K562 (cell line): ENCODE measurements around the gene ANO6. TPM values are rescaled to one million over a fixed set of nuclear protein-coding genes. Genes with fewer than 3 reads are reported as not detected.
A peak's percentile ranks its signal among the peaks of the same experiment; 100 is the strongest.

ENCODE experiments used
- ATAC-seq: fragments of 200-7000 bp; cut with Tn5 transposase; 3 replicates; pipeline ENCODE4 v1.9.1; 2020; ENCODE audit warnings: moderate library complexity
- BruUV-seq: library from RNA; stranded (reverse); fragments of 400-500 nt; replicated peaks from 2 replicates; lab custom pipeline; 2021; lab: Mats Ljungman, UMichigan
- CTCF ChIA-PET: fragments of 300-600 bp; formaldehyde crosslinking; extraction: SDS; loops from one replicate; lab custom pipeline; 2021; ENCODE audit warnings: low intra/inter-chr PET ratio; lab: Yijun Ruan, JAX
- POLR2A ChIA-PET: fragments of 300-600, 350-650 bp; sonication (Branson Sonifier 250); formaldehyde crosslinking; extraction: SDS; loops from one replicate; lab custom pipeline; 2021; ENCODE audit warnings: antibody characterized with exemption, inconsistent platforms; lab: Yijun Ruan, JAX
- DNase-seq, 4 experiments: peaks; one replicate each; pipeline versions ENCODE4 v3.0.0 to v3.0.0-alpha.2; 2011 to 2018; ENCODE audit warnings: low spot score in 3 of 4, mixed read lengths in 3 of 4; ENCODE audit errors: extremely low read depth in 1 of 4
- FAIRE-seq: peaks from 2 replicates; lab custom pipeline; 2011; peaks lifted over from hg19 to GRCh38; lab: Jason Lieb, UNC
- H2AFZ ChIP-seq: 2 replicates; pipeline ENCODE4 v1.6.0; 2011; ENCODE audit warnings: low read depth, low read length, control low read depth, inconsistent platforms
- H3K27ac ChIP-seq: fragments of 200-600 bp; 3 replicates; pipeline ENCODE4 v1.8.0; 2011; ENCODE audit warnings: low read depth, mild to moderate bottlenecking, control low read depth, inconsistent platforms, low read length, moderate library complexity, mixed read lengths; ENCODE audit errors: extremely low read depth
- H3K27me3 ChIP-seq, 2 experiments: fragments of 300-600 bp in 1 of 2; 2 replicates in 1 of 2; 3 replicates in 1 of 2; pipeline versions ENCODE4 v1.6.0 to v1.8.0; 2011; ENCODE audit warnings: inconsistent platforms in 2 of 2, low read length in 2 of 2, mild to moderate bottlenecking in 1 of 2, mixed read lengths in 1 of 2, moderate library complexity in 1 of 2; ENCODE audit not compliant: control insufficient read depth in 2 of 2, insufficient read depth in 2 of 2
- H3K36me3 ChIP-seq: fragments of 300-600 bp; 3 replicates; pipeline ENCODE4 v1.8.0; 2011; ENCODE audit warnings: mild to moderate bottlenecking, low read length, inconsistent platforms; ENCODE audit not compliant: control insufficient read depth, insufficient read depth
- H3K4me1 ChIP-seq, 2 experiments: fragments of 200-600 bp in 1 of 2; replicated peaks in 1 of 2; 2 replicates in 1 of 2; 3 replicates in 1 of 2; pipeline versions ENCODE4 v1.5.1 to v1.8.0; 2011; ENCODE audit warnings: inconsistent platforms in 2 of 2, low read length in 2 of 2, mild to moderate bottlenecking in 1 of 2, mixed read lengths in 1 of 2, moderate library complexity in 1 of 2; ENCODE audit not compliant: control insufficient read depth in 2 of 2, insufficient read depth in 2 of 2
- H3K4me2 ChIP-seq: 2 replicates; pipeline ENCODE4 v1.6.1; 2011; ENCODE audit warnings: low read length, control low read depth, inconsistent platforms, mixed read lengths; ENCODE audit not compliant: insufficient read depth
- H3K4me3 ChIP-seq: fragments of 200-600 bp; sonication (generic), shearing (Covaris generic); 2 replicates; pipeline ENCODE4 v1.5.1; 2016; ENCODE audit warnings: control low read depth, inconsistent platforms
- H3K79me2 ChIP-seq: fragments of 200-600 bp; 3 replicates; pipeline ENCODE4 v1.8.0; 2011; ENCODE audit warnings: low read length, inconsistent platforms; ENCODE audit not compliant: control insufficient read depth, insufficient read depth
- H3K9ac ChIP-seq, 2 experiments: 2 replicates each; pipeline versions ENCODE4 v1.6.0 to v1.6.1; 2011; ENCODE audit warnings: low read depth in 2 of 2, low read length in 2 of 2, control low read depth in 1 of 2, inconsistent platforms in 1 of 2, mild to moderate bottlenecking in 1 of 2, mixed read lengths in 1 of 2; ENCODE audit not compliant: insufficient read depth in 1 of 2
- H3K9me1 ChIP-seq: one replicate; pipeline ENCODE4 v1.6.0; 2011; ENCODE audit warnings: inconsistent platforms, mild to moderate bottlenecking, low read length, moderate library complexity; ENCODE audit not compliant: control insufficient read depth, insufficient read depth
- H3K9me3 ChIP-seq: replicated peaks from 2 replicates; pipeline ENCODE4 v1.5.1; 2011; ENCODE audit warnings: low read depth, low read length, inconsistent platforms; ENCODE audit not compliant: control insufficient read depth, insufficient read depth
- H4K20me1 ChIP-seq: replicated peaks from 2 replicates; pipeline ENCODE4 v1.6.1; 2011; ENCODE audit warnings: low read length, inconsistent platforms, mixed read lengths; ENCODE audit not compliant: control insufficient read depth, insufficient read depth
- CC2D1A ChIP-seq: fragments of 450-650 bp; IDR thresholded peaks from 2 replicates; pipeline ENCODE4 v1.6.1; 2017; ENCODE audit warnings: mild to moderate bottlenecking
- GABPA ChIP-seq: fragments of 200-800 bp; sonication (Bioruptor generic); conservative IDR thresholded peaks from 2 replicates; pipeline ENCODE4 v1.6.1; 2016; ENCODE audit warnings: low read depth, missing genetic modification characterization, missing compliant biosample characterization
- NFRKB ChIP-seq: fragments of 450-650 bp; IDR thresholded peaks from 2 replicates; pipeline ENCODE4 v1.6.1; 2016; ENCODE audit warnings: low read depth
- PHF20 ChIP-seq: fragments of 450-650 bp; IDR thresholded peaks from 2 replicates; pipeline ENCODE4 v1.6.1; 2018; ENCODE audit not compliant: partially characterized antibody
- WGBS: fragments of 100-300 bp; shearing (Covaris generic); methylation state at CpG from one replicate; pipeline ENCODE4 v1.1.6; 2016; ENCODE audit warnings: low coverage, mixed read lengths; ENCODE audit not compliant: insufficient coverage; ENCODE audit errors: missing lambda C conversion rate; 5-methylcytosine and 5-hydroxymethylcytosine counted together
- in situ Hi-C: fragments of 300-500 bp; cut with MboI; formaldehyde crosslinking; loops from 4 replicates; pipeline ENCODE4 v1.15.0; 2018; ENCODE audit warnings: inconsistent platforms, mixed read lengths
- intact Hi-C: fragments of 100-400 bp; cut with micrococcal nuclease; formaldehyde crosslinking; loops from 2 replicates; pipeline ENCODE4 v1.14.2; 2022
- polyA plus RNA-seq, 8 experiments: library from polyadenylated mRNA; depleted of rRNA in 4 of 8; stranded (reverse) in 5 of 8; unstranded in 3 of 8; fragments of >200 nt; fragmentation: Nextera tagmentation in 2 of 8; fragmentation: Illumina TruSeq in 1 of 8; extraction: Ambion mirVana in 2 of 8; extraction: Trizol in 1 of 8; gene quantifications; 2 replicates each; pipeline versions ENCODE4 v1.2.1 to v1.2.3, GENCODE V29; 2011 to 2014; ENCODE audit warnings: inconsistent platforms in 1 of 8, missing spikeins in 1 of 8
- total RNA-seq, 7 experiments: library from RNA; depleted of rRNA in 6 of 7; stranded (reverse); fragments of >200 nt in 6 of 7; fragmentation: Illumina TruSeq in 2 of 7; extraction: Trizol in 2 of 7; gene quantifications; 2 replicates each; pipeline versions ENCODE4 v1.2.1 to v1.2.3, GENCODE V29; 2011 to 2021; ENCODE audit warnings: low replicate concordance in 1 of 7
- TF ChIP-seq, protein P1 (sequence below): fragments of 250-450 bp; sonication (Bioruptor Pico); IDR thresholded peaks from 2 replicates; pipeline ENCODE4 v1.8.0; 2021; ENCODE audit warnings: moderate library complexity, mild to moderate bottlenecking, inconsistent platforms
- TF ChIP-seq, protein P2 (sequence below), 2 experiments: fragments of 450-650 bp in 1 of 2; sonication (generic) in 1 of 2; formaldehyde crosslinking in 1 of 2; IDR thresholded peaks; 2 replicates each; pipeline versions ENCODE4 v1.7.1 to v1.9.0; 2016 to 2022; ENCODE audit warnings: inconsistent platforms in 1 of 2, mild to moderate bottlenecking in 1 of 2, missing genetic modification reagents in 1 of 2

The ANO6 gene
- total and polyA plus RNA-seq, 9 of the 15 experiments (the other 6 are each of a cell fraction or from before 2014, with no cell fraction given) = 3.5 to 24.7 (median 20.3) TPM

DNA sequence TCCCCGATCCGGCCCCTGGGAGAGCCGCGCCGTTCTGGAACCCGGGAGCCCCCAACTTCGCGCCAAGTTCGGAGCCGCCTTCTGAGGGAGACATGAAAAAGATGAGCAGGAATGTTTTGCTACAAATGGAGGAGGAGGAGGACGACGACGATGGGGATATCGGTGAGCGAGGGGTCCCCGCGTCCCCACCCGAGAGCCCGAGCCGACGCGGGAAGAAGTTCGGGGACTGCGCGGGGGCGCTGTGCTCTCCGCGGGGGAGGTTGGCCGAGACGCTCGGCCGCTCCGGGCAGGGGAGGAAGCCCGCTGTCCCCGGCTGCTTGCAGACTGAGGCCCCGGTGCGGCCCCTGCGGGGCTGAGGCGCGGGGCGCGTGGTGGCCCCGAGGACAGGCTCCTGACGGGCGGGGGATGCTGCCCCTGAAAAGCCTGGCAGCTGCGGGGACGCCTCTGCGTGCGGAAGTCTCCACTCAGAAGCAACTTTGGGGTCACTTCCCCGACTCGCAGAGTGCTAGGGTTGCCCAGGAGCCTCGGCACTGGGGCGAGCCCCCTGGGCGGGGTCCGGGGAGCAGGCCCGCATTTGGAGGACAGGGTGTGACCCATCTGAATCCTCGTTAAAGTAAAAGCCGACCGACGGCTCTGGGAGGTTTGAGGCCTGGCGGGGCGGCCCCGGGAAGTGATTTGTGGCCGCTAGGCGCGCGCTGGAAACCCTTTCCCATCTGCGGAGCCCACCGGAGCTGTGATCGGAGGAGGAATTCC lies 511 bp downstream of the ANO6 start (continued):
- TF ChIP-seq, protein P1, sequence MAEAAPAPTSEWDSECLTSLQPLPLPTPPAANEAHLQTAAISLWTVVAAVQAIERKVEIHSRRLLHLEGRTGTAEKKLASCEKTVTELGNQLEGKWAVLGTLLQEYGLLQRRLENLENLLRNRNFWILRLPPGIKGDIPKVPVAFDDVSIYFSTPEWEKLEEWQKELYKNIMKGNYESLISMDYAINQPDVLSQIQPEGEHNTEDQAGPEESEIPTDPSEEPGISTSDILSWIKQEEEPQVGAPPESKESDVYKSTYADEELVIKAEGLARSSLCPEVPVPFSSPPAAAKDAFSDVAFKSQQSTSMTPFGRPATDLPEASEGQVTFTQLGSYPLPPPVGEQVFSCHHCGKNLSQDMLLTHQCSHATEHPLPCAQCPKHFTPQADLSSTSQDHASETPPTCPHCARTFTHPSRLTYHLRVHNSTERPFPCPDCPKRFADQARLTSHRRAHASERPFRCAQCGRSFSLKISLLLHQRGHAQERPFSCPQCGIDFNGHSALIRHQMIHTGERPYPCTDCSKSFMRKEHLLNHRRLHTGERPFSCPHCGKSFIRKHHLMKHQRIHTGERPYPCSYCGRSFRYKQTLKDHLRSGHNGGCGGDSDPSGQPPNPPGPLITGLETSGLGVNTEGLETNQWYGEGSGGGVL (CRISPR knock-in tag) = no peak

DNA sequence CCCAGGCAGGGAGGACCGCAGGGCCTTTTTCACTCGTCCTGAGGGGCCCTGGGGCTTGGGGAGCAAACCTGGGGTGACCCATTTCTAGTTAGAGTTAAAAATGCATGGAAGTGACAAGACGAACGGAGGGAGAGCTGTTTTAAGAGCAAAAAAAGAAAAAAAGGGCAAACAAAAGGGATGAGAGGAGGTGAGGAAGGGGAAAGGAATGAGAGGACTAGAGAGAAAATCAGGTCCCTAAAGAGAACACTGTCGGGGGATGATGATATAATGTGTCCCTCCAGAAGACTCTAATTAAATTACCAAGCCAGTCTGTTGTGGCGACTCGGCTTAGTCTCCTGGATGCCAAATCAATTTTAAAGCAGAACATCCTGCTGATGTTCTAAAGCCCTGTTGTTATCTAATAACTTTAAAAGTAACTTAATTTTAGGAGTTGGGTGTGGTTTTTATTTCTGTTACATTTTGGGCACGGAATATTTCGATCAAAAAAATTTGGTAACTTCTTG lies 1.1 kb downstream of the ANO6 start:
- DNase-seq (no peak), FAIRE-seq (no peak), ATAC-seq (no peak)
- 0% methylated on average over 8 of the region's 9 CpGs for WGBS
- Histone ChIP-seq H3K4me3 (peak overlapping the region; percentile 85), H3K9me1 (no peaks in the 10 kb centered on the region), H3K79me2 (peaks cover 57% of the 10 kb centered on the region), H3K27ac (peak overlapping the region; percentile 97), H3K36me3 (no peaks in the 10 kb centered on the region), H2AFZ (peak overlapping the region; percentile 97), H3K4me2 (peak overlapping the region; percentile 99), H3K27me3 (no peaks in the 10 kb centered on the region), H4K20me1 (no peaks in the 10 kb centered on the region; the same call in 1 of the 2 replicates), H3K9me3 (no peaks in the 10 kb centered on the region), H3K4me1 (peaks cover 9 to 12% of the 10 kb centered on the region in 2 experiments; a peak in 4 of 5 replicates), H3K9ac (peak overlapping the region; percentile 95 to 99)
- POLR2A ChIA-PET = interaction anchor here (0.6 to 2.7 kb wide), 5 partner anchors 10 to 21 kb away, joined by 3 to 14 read pairs (median 4); no protein-coding TSS in a partner anchor
- TSS peak; percentile 32 for BruUV-seq
- intact Hi-C loops = loop anchor here (1.0 to 10.0 kb wide), 5 partner anchors 44 to 1038 kb away; partner anchors contain the start of gene ARID2
- in situ Hi-C loops = no loop called here
- CTCF ChIA-PET = no interaction called here
- TF ChIP-seq GABPA (tag) (no peak), NFRKB (0 out of 2 replicates have a peak, but pooled peaks have one; percentile 33), PHF20 (peak; percentile 32), CC2D1A (0 out of 2 replicates have a peak, but pooled peaks have one; percentile 13)
- TF ChIP-seq, protein P2, sequence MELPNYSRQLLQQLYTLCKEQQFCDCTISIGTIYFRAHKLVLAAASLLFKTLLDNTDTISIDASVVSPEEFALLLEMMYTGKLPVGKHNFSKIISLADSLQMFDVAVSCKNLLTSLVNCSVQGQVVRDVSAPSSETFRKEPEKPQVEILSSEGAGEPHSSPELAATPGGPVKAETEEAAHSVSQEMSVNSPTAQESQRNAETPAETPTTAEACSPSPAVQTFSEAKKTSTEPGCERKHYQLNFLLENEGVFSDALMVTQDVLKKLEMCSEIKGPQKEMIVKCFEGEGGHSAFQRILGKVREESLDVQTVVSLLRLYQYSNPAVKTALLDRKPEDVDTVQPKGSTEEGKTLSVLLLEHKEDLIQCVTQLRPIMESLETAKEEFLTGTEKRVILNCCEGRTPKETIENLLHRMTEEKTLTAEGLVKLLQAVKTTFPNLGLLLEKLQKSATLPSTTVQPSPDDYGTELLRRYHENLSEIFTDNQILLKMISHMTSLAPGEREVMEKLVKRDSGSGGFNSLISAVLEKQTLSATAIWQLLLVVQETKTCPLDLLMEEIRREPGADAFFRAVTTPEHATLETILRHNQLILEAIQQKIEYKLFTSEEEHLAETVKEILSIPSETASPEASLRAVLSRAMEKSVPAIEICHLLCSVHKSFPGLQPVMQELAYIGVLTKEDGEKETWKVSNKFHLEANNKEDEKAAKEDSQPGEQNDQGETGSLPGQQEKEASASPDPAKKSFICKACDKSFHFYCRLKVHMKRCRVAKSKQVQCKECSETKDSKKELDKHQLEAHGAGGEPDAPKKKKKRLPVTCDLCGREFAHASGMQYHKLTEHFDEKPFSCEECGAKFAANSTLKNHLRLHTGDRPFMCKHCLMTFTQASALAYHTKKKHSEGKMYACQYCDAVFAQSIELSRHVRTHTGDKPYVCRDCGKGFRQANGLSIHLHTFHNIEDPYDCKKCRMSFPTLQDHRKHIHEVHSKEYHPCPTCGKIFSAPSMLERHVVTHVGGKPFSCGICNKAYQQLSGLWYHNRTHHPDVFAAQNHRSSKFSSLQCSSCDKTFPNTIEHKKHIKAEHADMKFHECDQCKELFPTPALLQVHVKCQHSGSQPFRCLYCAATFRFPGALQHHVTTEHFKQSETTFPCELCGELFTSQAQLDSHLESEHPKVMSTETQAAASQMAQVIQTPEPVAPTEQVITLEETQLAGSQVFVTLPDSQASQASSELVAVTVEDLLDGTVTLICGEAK (IDR thresholded peaks at IDR 0.05) = 0 out of 2 replicates have a peak, but pooled peaks have one; percentile 30
- TF ChIP-seq, protein P2 (CRISPR knock-in tag; IDR thresholded peaks at IDR 0.05) = no peak
